Fibroblast of lung (primary cell): ENCODE measurements around the gene CC2D2A. TPM values are rescaled to one million over a fixed set of nuclear protein-coding genes. Genes with fewer than 3 reads are reported as not detected.
A peak's percentile ranks its signal among the peaks of the same experiment; 100 is the strongest.

Experiments used
- DNase-seq, 2 donors: peaks; one replicate each; pipeline versions ENCODE4 v3.0.0 to v3.0.0-alpha.2; 2010; ENCODE audit warnings: low read depth in 2 of 2
- H2AFZ ChIP-seq: 2 replicates; pipeline ENCODE4 v1.5.1; 2012; ENCODE audit warnings: low read length, control low read depth, inconsistent platforms
- H3K27ac ChIP-seq: 2 replicates; pipeline ENCODE4 v1.5.1; 2011; ENCODE audit warnings: low read length, control low read depth; ENCODE audit not compliant: insufficient read depth
- H3K27me3 ChIP-seq: 2 replicates; pipeline ENCODE4 v1.5.1; 2011; ENCODE audit warnings: mild to moderate bottlenecking, low read length; ENCODE audit not compliant: control insufficient read depth, insufficient read depth
- H3K36me3 ChIP-seq: 2 replicates; pipeline ENCODE4 v1.5.1; 2011; ENCODE audit warnings: low read length; ENCODE audit not compliant: control insufficient read depth, insufficient read depth
- H3K4me1 ChIP-seq: 2 replicates; pipeline ENCODE4 v1.5.1; 2011; ENCODE audit warnings: low read length; ENCODE audit not compliant: control insufficient read depth, insufficient read depth; ENCODE audit errors: extremely low read depth
- H3K4me2 ChIP-seq: 2 replicates; pipeline ENCODE4 v1.5.1; 2011; ENCODE audit warnings: low read length, control low read depth; ENCODE audit not compliant: insufficient read depth; ENCODE audit errors: extremely low read depth
- H3K4me3 ChIP-seq, 4 experiments: fragments of 200-600 bp in 1 of 4; sonication (generic) in 1 of 4; replicated peaks in 1 of 4; 2 replicates each; pipeline ENCODE4 v1.5.1; 2011 to 2016; ENCODE audit warnings: low read length in 4 of 4, low read depth in 3 of 4, mild to moderate bottlenecking in 3 of 4, control low read depth in 2 of 4, inconsistent platforms in 1 of 4, mixed read lengths in 1 of 4; ENCODE audit not compliant: insufficient read depth in 1 of 4; ENCODE audit errors: control extremely low read depth in 1 of 4
- H3K79me2 ChIP-seq: 2 replicates; pipeline ENCODE4 v1.5.1; 2012; ENCODE audit warnings: mild to moderate bottlenecking, low read length, inconsistent platforms; ENCODE audit not compliant: control insufficient read depth, insufficient read depth
- H3K9ac ChIP-seq: 2 replicates; pipeline ENCODE4 v1.5.1; 2011; ENCODE audit warnings: mild to moderate bottlenecking, low read length, control low read depth; ENCODE audit not compliant: insufficient read depth
- H3K9me3 ChIP-seq: 2 replicates; pipeline ENCODE4 v1.5.1; 2012; ENCODE audit warnings: low read depth, low read length; ENCODE audit not compliant: control insufficient read depth, insufficient read depth
- H4K20me1 ChIP-seq: 2 replicates; pipeline ENCODE4 v1.5.1; 2011; ENCODE audit warnings: low read length; ENCODE audit not compliant: control insufficient read depth, insufficient read depth; ENCODE audit errors: extremely low read depth
- CTCF ChIP-seq, 2 donors: IDR thresholded peaks in 1 of 2; conservative IDR thresholded peaks in 1 of 2; 1 replicate in 1 of 2; 2 replicates in 1 of 2; pipeline ENCODE4 v1.5.1; 2011 to 2012; ENCODE audit warnings: low read length in 2 of 2, control low read depth in 1 of 2, inconsistent platforms in 1 of 2, low read depth in 1 of 2, mild to moderate bottlenecking in 1 of 2
- EZH2 ChIP-seq: IDR thresholded peaks from 2 replicates; pipeline ENCODE4 v1.5.1; 2012; ENCODE audit warnings: low read length, control low read depth, mild to moderate bottlenecking; ENCODE audit errors: missing control alignments
- polyA plus RNA-seq, 2 donors: library from polyadenylated mRNA; depleted of rRNA in 1 of 2; stranded (reverse) in 1 of 2; unstranded in 1 of 2; fragments of >200 nt; gene quantifications; 2 replicates each; pipeline ENCODE4 v1.2.1, GENCODE V29; 2011 to 2012; ENCODE audit warnings: missing spikeins in 1 of 2
- total RNA-seq: library from RNA; depleted of rRNA; stranded (reverse); fragments of >200 nt; gene quantifications from 2 replicates; pipeline ENCODE4 v1.2.1, GENCODE V29; 2014

CC2D2A gene
- total and polyA plus RNA-seq, 2 donors (not counting 1 experiment from before 2014, with no cell fraction given) = 30.9 to 41.6 TPM

- DNase-seq = peak; percentile 94 to 99
- Histone ChIP-seq H3K4me2 (peak overlapping the region; percentile 67), H3K27me3 (no peaks in the 10 kb centered on the region), H3K4me1 (peaks cover 29% of the 10 kb centered on the region), H3K9me3 (no peaks in the 10 kb centered on the region), H3K79me2 (no peaks in the 10 kb centered on the region), H2AFZ (no peak overlapping the region), H3K36me3 (no peaks in the 10 kb centered on the region), H4K20me1 (no peaks in the 10 kb centered on the region), H3K9ac (no peak overlapping the region), H3K4me3 (peak overlapping the region in 1 of 4 experiments; percentile 3), H3K27ac (peak overlapping the region; percentile 51)
- TF ChIP-seq EZH2 (no peak), CTCF (conservative IDR thresholded peaks at IDR 0.05 in 1 of 2, IDR thresholded peaks at IDR 0.05 in 1 of 2; ENCODE audit: low read depth in 1 of 2, low read length in 2 of 2) (no peak)
Measured at GRCh38 chr4:15451866-15452765, 17.6 kb upstream of the CC2D2A start.

GRCh38 chr4:15455290-15455689 is 14.4 kb upstream of the CC2D2A start:
- no peak overlapping the region for H3K27ac ChIP-seq
- no peaks in the 10 kb centered on the region for H3K36me3 ChIP-seq
- no peak overlapping the region for H2AFZ ChIP-seq
- no peaks in the 10 kb centered on the region for H3K27me3 ChIP-seq
- no peak for TF ChIP-seq EZH2
- TF ChIP-seq CTCF (conservative IDR thresholded peaks at IDR 0.05 in 1 of 2, IDR thresholded peaks at IDR 0.05 in 1 of 2; ENCODE audit: low read depth in 1 of 2, low read length in 2 of 2) = no peak
- H3K9me3 ChIP-seq = no peaks in the 10 kb centered on the region
- peaks cover 35% of the 10 kb centered on the region for H3K4me1 ChIP-seq
- DNase-seq = peak in 1 of 2 donors; percentile 89
- H4K20me1 ChIP-seq = no peaks in the 10 kb centered on the region
- no peaks in the 10 kb centered on the region for H3K79me2 ChIP-seq
- H3K4me2 ChIP-seq = no peak overlapping the region
- no peak overlapping the region for H3K4me3 ChIP-seq
- no peak overlapping the region for H3K9ac ChIP-seq

GRCh38 chr4:15457406-15458201 is 12.1 kb upstream of the CC2D2A start:
- Histone ChIP-seq H3K27ac (no peak overlapping the region), H3K4me3 (no peak overlapping the region), H3K79me2 (no peaks in the 10 kb centered on the region), H3K9ac (no peak overlapping the region), H3K36me3 (no peaks in the 10 kb centered on the region), H3K9me3 (no peaks in the 10 kb centered on the region), H4K20me1 (no peaks in the 10 kb centered on the region), H2AFZ (peak overlapping the region; percentile 79), H3K27me3 (no peaks in the 10 kb centered on the region), H3K4me1 (peaks cover 22% of the 10 kb centered on the region), H3K4me2 (peak overlapping the region; percentile 75)
- peak; percentile 69 to 86 for DNase-seq
- peak; percentile 66 to 67 for TF ChIP-seq CTCF (conservative IDR thresholded peaks at IDR 0.05 in 1 of 2, IDR thresholded peaks at IDR 0.05 in 1 of 2; ENCODE audit: low read depth in 1 of 2, low read length in 2 of 2)
- TF ChIP-seq EZH2 = no peak
